ENCODE data around the gene MKI67.
"Not testable (repeated sequence)": the region's sequence is repeated elsewhere in the genome, so short reads cannot be mapped to it uniquely, and the experiment has no call there.

DNA sequence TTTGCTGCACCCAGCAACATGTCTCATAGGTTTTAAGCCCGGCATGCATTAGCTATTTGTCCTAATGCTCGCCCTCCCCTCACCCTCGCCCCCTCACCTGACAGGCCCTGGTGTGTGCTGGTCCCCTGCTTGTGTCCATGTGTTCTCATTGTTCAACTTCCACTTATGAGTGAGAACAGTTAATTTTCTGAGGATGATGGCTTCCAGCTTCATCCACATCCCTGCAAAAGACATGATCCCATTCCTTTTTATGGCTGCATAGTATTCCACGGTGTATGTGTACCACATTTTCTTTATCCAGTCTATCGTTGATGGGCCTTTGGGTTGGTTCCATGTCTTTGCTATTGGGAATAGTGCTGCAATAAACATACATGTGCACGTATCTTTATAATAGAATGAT lies 40.9 kb upstream of the MKI67 start:
- TF ChIP-seq, protein P1, sequence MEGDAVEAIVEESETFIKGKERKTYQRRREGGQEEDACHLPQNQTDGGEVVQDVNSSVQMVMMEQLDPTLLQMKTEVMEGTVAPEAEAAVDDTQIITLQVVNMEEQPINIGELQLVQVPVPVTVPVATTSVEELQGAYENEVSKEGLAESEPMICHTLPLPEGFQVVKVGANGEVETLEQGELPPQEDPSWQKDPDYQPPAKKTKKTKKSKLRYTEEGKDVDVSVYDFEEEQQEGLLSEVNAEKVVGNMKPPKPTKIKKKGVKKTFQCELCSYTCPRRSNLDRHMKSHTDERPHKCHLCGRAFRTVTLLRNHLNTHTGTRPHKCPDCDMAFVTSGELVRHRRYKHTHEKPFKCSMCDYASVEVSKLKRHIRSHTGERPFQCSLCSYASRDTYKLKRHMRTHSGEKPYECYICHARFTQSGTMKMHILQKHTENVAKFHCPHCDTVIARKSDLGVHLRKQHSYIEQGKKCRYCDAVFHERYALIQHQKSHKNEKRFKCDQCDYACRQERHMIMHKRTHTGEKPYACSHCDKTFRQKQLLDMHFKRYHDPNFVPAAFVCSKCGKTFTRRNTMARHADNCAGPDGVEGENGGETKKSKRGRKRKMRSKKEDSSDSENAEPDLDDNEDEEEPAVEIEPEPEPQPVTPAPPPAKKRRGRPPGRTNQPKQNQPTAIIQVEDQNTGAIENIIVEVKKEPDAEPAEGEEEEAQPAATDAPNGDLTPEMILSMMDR (IDR thresholded peaks at IDR 0.05) = not testable (repeated sequence)
- not testable (repeated sequence) for TF ChIP-seq POLR2A (IDR thresholded peaks at IDR 0.05)

Measured in lower leg skin (tissue), 3 donors.